Body of pancreas (tissue), 4 donors: ENCODE results near the gene SLC38A1.

Source experiments
- CTCF ChIP-seq, 7 experiments: fragments of 450-650 bp in 4 of 7; fragments of 200-600 bp in 3 of 7; sonication (generic) in 3 of 7; IDR thresholded peaks; one replicate each; pipeline ENCODE4 v1.5.1; 2016 to 2019; ENCODE audit warnings: antibody characterized with exemption in 7 of 7
- POLR2A ChIP-seq, 3 donors: fragments of 450-650 bp; IDR thresholded peaks; one replicate each; pipeline ENCODE4 v1.6.1; 2016; ENCODE audit warnings: antibody characterized with exemption in 3 of 3, mild to moderate bottlenecking in 2 of 3

DNA sequence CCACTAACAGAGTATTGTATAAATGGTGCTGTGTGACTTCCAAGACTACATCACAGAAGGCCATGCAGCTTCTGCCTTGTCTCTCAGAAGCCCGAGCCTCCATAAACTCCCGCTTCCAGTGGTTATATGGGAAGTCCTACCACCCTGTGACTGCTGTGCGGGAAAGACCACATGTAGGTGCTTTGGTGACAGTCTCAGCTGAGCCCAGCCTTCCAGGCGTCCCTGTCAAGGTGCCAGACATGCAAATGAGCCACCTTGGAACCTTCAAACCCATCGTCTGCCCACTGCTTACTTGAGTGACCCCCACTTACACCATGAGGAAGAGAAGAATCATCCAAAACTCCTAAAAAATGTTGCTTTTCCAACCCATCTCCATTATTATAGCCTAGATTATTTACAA lies 123.0 kb downstream of the SLC38A1 start:
- TF ChIP-seq CTCF (IDR thresholded peaks at IDR 0.05) (no peak), POLR2A (IDR thresholded peaks at IDR 0.05) (no peak)
